ENCODE data around the gene HSPG2. TPM values are rescaled to one million over a fixed set of nuclear protein-coding genes. Genes with fewer than 3 reads are reported as not detected.
A peak's percentile ranks its signal among the peaks of the same experiment; 100 is the strongest.

HSPG2 gene
- total and polyA plus RNA-seq, 2 of the 13 experiments (the other 11 are each of a cell fraction or from before 2014, with no cell fraction given), result 9.1 to 13.1 TPM

- TF ChIP-seq CEBPG (CRISPR knock-in tag; IDR thresholded peaks at IDR 0.05), result no peak
- no peak for TF ChIP-seq SMYD3 (CRISPR knock-in tag; IDR thresholded peaks at IDR 0.05)
- no peak for TF ChIP-seq CHD4 (IDR thresholded peaks at IDR 0.05; ENCODE audit: borderline replicate concordance, low read length)
- no peak for TF ChIP-seq ZMAT3 (CRISPR knock-in tag; conservative IDR thresholded peaks at IDR 0.05)
- 0 out of 2 replicates have a peak, but pooled peaks have one; percentile 32 for TF ChIP-seq HNRNPL (IDR thresholded peaks at IDR 0.05; ENCODE audit: low read depth, low read length)
- TF ChIP-seq, protein P1, sequence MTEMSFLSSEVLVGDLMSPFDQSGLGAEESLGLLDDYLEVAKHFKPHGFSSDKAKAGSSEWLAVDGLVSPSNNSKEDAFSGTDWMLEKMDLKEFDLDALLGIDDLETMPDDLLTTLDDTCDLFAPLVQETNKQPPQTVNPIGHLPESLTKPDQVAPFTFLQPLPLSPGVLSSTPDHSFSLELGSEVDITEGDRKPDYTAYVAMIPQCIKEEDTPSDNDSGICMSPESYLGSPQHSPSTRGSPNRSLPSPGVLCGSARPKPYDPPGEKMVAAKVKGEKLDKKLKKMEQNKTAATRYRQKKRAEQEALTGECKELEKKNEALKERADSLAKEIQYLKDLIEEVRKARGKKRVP (CRISPR knock-in tag; IDR thresholded peaks at IDR 0.05), result no peak
- no peak for TF ChIP-seq GABPA (IDR thresholded peaks at IDR 0.05; ENCODE audit: low read depth, low read length)
- TF ChIP-seq GABPA (CRISPR knock-in tag; IDR thresholded peaks at IDR 0.05; ENCODE audit: low read depth), result no peak
- TF ChIP-seq, protein P2, sequence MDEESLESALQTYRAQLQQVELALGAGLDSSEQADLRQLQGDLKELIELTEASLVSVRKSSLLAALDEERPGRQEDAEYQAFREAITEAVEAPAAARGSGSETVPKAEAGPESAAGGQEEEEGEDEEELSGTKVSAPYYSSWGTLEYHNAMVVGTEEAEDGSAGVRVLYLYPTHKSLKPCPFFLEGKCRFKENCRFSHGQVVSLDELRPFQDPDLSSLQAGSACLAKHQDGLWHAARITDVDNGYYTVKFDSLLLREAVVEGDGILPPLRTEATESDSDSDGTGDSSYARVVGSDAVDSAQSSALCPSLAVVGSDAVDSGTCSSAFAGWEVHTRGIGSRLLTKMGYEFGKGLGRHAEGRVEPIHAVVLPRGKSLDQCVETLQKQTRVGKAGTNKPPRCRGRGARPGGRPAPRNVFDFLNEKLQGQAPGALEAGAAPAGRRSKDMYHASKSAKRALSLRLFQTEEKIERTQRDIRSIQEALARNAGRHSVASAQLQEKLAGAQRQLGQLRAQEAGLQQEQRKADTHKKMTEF (CRISPR knock-in tag; IDR thresholded peaks at IDR 0.05), result no peak
- TF ChIP-seq KDM6A (CRISPR knock-in tag; IDR thresholded peaks at IDR 0.05; ENCODE audit: low read depth), result no peak
- no peak for TF ChIP-seq ZNF550 (CRISPR knock-in tag; IDR thresholded peaks at IDR 0.05; ENCODE audit: borderline replicate concordance)
- TF ChIP-seq CTCF (CRISPR knock-in tag; IDR thresholded peaks at IDR 0.05), result 0 out of 2 replicates have a peak, but pooled peaks have one; percentile 18
- TF ChIP-seq SNAPC2 (CRISPR knock-in tag; IDR thresholded peaks at IDR 0.05), result no peak
- TF ChIP-seq SALL1 (CRISPR knock-in tag; IDR thresholded peaks at IDR 0.05), result peak; percentile 13; the same call in 1 of the 2 replicates
- TF ChIP-seq SIN3A (IDR thresholded peaks at IDR 0.05; ENCODE audit: borderline replicate concordance, low read depth, low read length), result no peak
- no peak for TF ChIP-seq RCOR2 (CRISPR knock-in tag; IDR thresholded peaks at IDR 0.05)
- no peak for TF ChIP-seq HNF1B (CRISPR knock-in tag; IDR thresholded peaks at IDR 0.05)
- TF ChIP-seq HOXA3 (CRISPR knock-in tag; IDR thresholded peaks at IDR 0.05), result peak; percentile 29; the same call in 1 of the 2 replicates
- TF ChIP-seq GATAD2A (CRISPR knock-in tag; IDR thresholded peaks at IDR 0.05), result no peak
- TF ChIP-seq ATRX (CRISPR knock-in tag; IDR thresholded peaks at IDR 0.05; ENCODE audit: borderline replicate concordance), result no peak
- peak; percentile 80 for TF ChIP-seq NR2F6 (IDR thresholded peaks at IDR 0.05)
- peak; percentile 85 for TF ChIP-seq NR2F6 (CRISPR knock-in tag; IDR thresholded peaks at IDR 0.05)
- no peak for TF ChIP-seq ELF1 (CRISPR knock-in tag; IDR thresholded peaks at IDR 0.05)
- 0 out of 2 replicates have a peak, but pooled peaks have one; percentile 20 for TF ChIP-seq ZBTB38 (CRISPR knock-in tag; IDR thresholded peaks at IDR 0.05)
- TF ChIP-seq FOXA3 (CRISPR knock-in tag; IDR thresholded peaks at IDR 0.05), result peak; percentile 59
- no peak for TF ChIP-seq CCDC6 (CRISPR knock-in tag; IDR thresholded peaks at IDR 0.05)
- TF ChIP-seq HNRNPUL1 (IDR thresholded peaks at IDR 0.05; ENCODE audit: low read depth, low read length), result no peak
- TF ChIP-seq KDM5A (IDR thresholded peaks at IDR 0.05; ENCODE audit: borderline replicate concordance, low read length), result no peak
These were observed 81.6 kb downstream of the HSPG2 start (continued) for GRCh38 chr1:21855257-21856096.
